HepG2 (cell line): ENCODE data around the gene IQCK.

ENCODE experiments used
- EP300 ChIP-seq, 3 experiments: sonication (generic) in 1 of 3; formaldehyde crosslinking in 1 of 3; IDR thresholded peaks; 2 replicates each; pipeline versions ENCODE4 v1.5.1 to v1.6.1; 2011 to 2020; ENCODE audit warnings: low read depth in 2 of 3, low read length in 2 of 3, borderline replicate concordance in 1 of 3, improper control_type of control experiment in 1 of 3, mild to moderate bottlenecking in 1 of 3, missing genetic modification reagents in 1 of 3, moderate library complexity in 1 of 3
- FOXA3 ChIP-seq: IDR thresholded peaks from 2 replicates; pipeline ENCODE4 v1.6.1; 2016; ENCODE audit warnings: missing genetic modification reagents, missing compliant biosample characterization
- GABPA ChIP-seq, 2 experiments: IDR thresholded peaks; 2 replicates each; pipeline ENCODE4 v1.6.1; 2011 to 2016; ENCODE audit warnings: low read depth in 2 of 2, low read length in 1 of 2, missing biosample characterization in 1 of 2, missing genetic modification characterization in 1 of 2
- JUND ChIP-seq: sonication (generic); formaldehyde crosslinking; IDR thresholded peaks from 2 replicates; pipeline ENCODE4 v1.8.0; 2022; ENCODE audit warnings: mild to moderate bottlenecking, missing genetic modification reagents
- MAX ChIP-seq: IDR thresholded peaks from 2 replicates; pipeline ENCODE4 v1.6.1; 2012; ENCODE audit warnings: inconsistent platforms
- MNT ChIP-seq: fragments of 450-650 bp; IDR thresholded peaks from 2 replicates; pipeline ENCODE4 v1.6.1; 2016
- MTA1 ChIP-seq: sonication (generic); formaldehyde crosslinking; IDR thresholded peaks from 2 replicates; pipeline ENCODE4 v1.4.0; 2020; ENCODE audit warnings: missing genetic modification reagents, mild to moderate bottlenecking, borderline replicate concordance
- RBAK ChIP-seq: sonication (generic); formaldehyde crosslinking; IDR thresholded peaks from 2 replicates; pipeline ENCODE4 v1.5.1; 2020; ENCODE audit warnings: mild to moderate bottlenecking, missing genetic modification reagents

- TF ChIP-seq MTA1 (CRISPR knock-in tag) = no peak
- TF ChIP-seq MAX = no peak
- TF ChIP-seq RBAK = no peak
- TF ChIP-seq GABPA (IDR thresholded peaks at IDR 0.05; ENCODE audit: low read depth, low read length) = no peak
- TF ChIP-seq GABPA (CRISPR knock-in tag; IDR thresholded peaks at IDR 0.05; ENCODE audit: low read depth) = no peak
- no peak for TF ChIP-seq MNT
- no peak for TF ChIP-seq JUND (CRISPR knock-in tag)
- TF ChIP-seq EP300 (IDR thresholded peaks at IDR 0.05; ENCODE audit: low read depth in 2 of 2, low read length in 2 of 2) = no peak
- TF ChIP-seq EP300 (CRISPR knock-in tag; IDR thresholded peaks at IDR 0.05; ENCODE audit: borderline replicate concordance) = no peak
- TF ChIP-seq FOXA3 (CRISPR knock-in tag) = no peak
These were observed 124.5 kb downstream of the IQCK start for GRCh38 chr16:19842426-19843157.
